HepG2 (cell line): ENCODE data around the gene LMF2. TPM values are rescaled to one million over a fixed set of nuclear protein-coding genes. Genes with fewer than 3 reads are reported as not detected.

ENCODE experiments used
- ATAC-seq: fragments of 200-7000 bp; cut with Tn5 transposase; 3 replicates; pipeline ENCODE4 v1.9.1; 2020; ENCODE audit warnings: mild to moderate bottlenecking, moderate library complexity
- BruUV-seq: library from RNA; stranded (reverse); fragments of 400-500 nt; replicated peaks from 2 replicates; lab custom pipeline; 2021; lab: Mats Ljungman, UMichigan
- CTCF ChIA-PET: fragments of 300-600 bp; formaldehyde crosslinking; extraction: SDS; loops from one replicate; lab custom pipeline; 2021; ENCODE audit warnings: low total read pairs, inconsistent platforms, low intra/inter-chr PET ratio; lab: Yijun Ruan, JAX
- POLR2A ChIA-PET: fragments of 350-600 bp; sonication (Branson Sonifier 250); formaldehyde crosslinking; loops from one replicate; lab custom pipeline; 2020; ENCODE audit warnings: antibody characterized with exemption, inconsistent platforms; lab: Yijun Ruan, JAX
- DNase-seq: peaks from one replicate; pipeline ENCODE4 v3.0.0-alpha.2; 2015; ENCODE audit warnings: low spot score
- FAIRE-seq: peaks from 3 replicates; lab custom pipeline; 2011; peaks lifted over from hg19 to GRCh38; lab: Jason Lieb, UNC
- H2AFZ ChIP-seq: one replicate; pipeline ENCODE4 v1.6.1; 2011; ENCODE audit warnings: low read length, inconsistent platforms
- H3K27ac ChIP-seq: fragments of 300-600 bp; 3 replicates; pipeline ENCODE4 v1.8.0; 2011; ENCODE audit warnings: mixed run types, mild to moderate bottlenecking, mixed read lengths, low read length, inconsistent platforms; ENCODE audit not compliant: insufficient read depth; ENCODE audit errors: extremely low read length
- H3K27me3 ChIP-seq, 2 experiments: fragments of 200-600 bp in 1 of 2; 2 replicates in 1 of 2; 3 replicates in 1 of 2; pipeline versions ENCODE4 v1.6.0 to v1.8.0; 2011; ENCODE audit warnings: low read length in 2 of 2, mild to moderate bottlenecking in 2 of 2, moderate library complexity in 2 of 2, inconsistent platforms in 1 of 2; ENCODE audit not compliant: insufficient read depth in 2 of 2, control insufficient read depth in 1 of 2
- H3K36me3 ChIP-seq, 2 experiments: fragments of 200-600 bp in 1 of 2; replicated peaks in 1 of 2; 2 replicates in 1 of 2; 3 replicates in 1 of 2; pipeline versions ENCODE4 v1.5.1 to v1.8.0; 2011; ENCODE audit warnings: low read length in 2 of 2, inconsistent platforms in 1 of 2; ENCODE audit not compliant: insufficient read depth in 2 of 2, control insufficient read depth in 1 of 2
- H3K4me1 ChIP-seq: 2 replicates; pipeline ENCODE4 v1.5.1; 2012; ENCODE audit warnings: low read length, inconsistent platforms; ENCODE audit not compliant: insufficient read depth
- H3K4me2 ChIP-seq: 2 replicates; pipeline ENCODE4 v1.6.0; 2011; ENCODE audit warnings: low read depth, low read length, inconsistent platforms
- H3K4me3 ChIP-seq, 3 experiments: fragments of 200-600 bp in 1 of 3; sonication (generic), shearing (Covaris generic) in 1 of 3; replicated peaks in 1 of 3; 2 replicates each; pipeline ENCODE4 v1.5.1; 2011 to 2016; ENCODE audit warnings: low read length in 3 of 3, inconsistent platforms in 2 of 3, low read depth in 2 of 3, mild to moderate bottlenecking in 2 of 3, control low read depth in 1 of 3, mixed read lengths in 1 of 3; ENCODE audit not compliant: insufficient read depth in 1 of 3
- H3K79me2 ChIP-seq: one replicate; pipeline ENCODE4 v1.6.1; 2011; ENCODE audit warnings: low read length, inconsistent platforms; ENCODE audit not compliant: insufficient read depth
- H3K9ac ChIP-seq: 2 replicates; pipeline ENCODE4 v1.6.0; 2011; ENCODE audit warnings: mild to moderate bottlenecking, low read depth, low read length, inconsistent platforms; ENCODE audit not compliant: insufficient read depth
- H3K9me3 ChIP-seq: 2 replicates; pipeline ENCODE4 v1.5.1; 2012; ENCODE audit warnings: mild to moderate bottlenecking, low read length
- H4K20me1 ChIP-seq: 2 replicates; pipeline ENCODE4 v1.6.0; 2011; ENCODE audit warnings: inconsistent platforms, mild to moderate bottlenecking, low read length, moderate library complexity; ENCODE audit not compliant: insufficient read depth
- ASH2L ChIP-seq: fragments of 300-600, 200-600 bp; sonication (generic); IDR thresholded peaks from 2 replicates; pipeline ENCODE4 v1.7.0; 2017; ENCODE audit warnings: low read depth, mild to moderate bottlenecking, moderate library complexity, mixed read lengths, low read length; ENCODE audit not compliant: insufficient read length
- ATF4 ChIP-seq, 2 experiments: fragments of 450-650 bp in 1 of 2; sonication (generic) in 1 of 2; formaldehyde crosslinking; IDR thresholded peaks; 2 replicates each; pipeline versions ENCODE4 v1.5.0 to v1.8.0; 2020 to 2022; ENCODE audit warnings: mild to moderate bottlenecking in 1 of 2, missing genetic modification reagents in 1 of 2
- IRF2 ChIP-seq: IDR thresholded peaks from 2 replicates; pipeline ENCODE4 v1.6.1; 2018; ENCODE audit warnings: missing genetic modification reagents, missing compliant biosample characterization
- KLF13 ChIP-seq: sonication (generic); formaldehyde crosslinking; IDR thresholded peaks from 2 replicates; pipeline ENCODE4 v1.4.0; 2020; ENCODE audit warnings: mild to moderate bottlenecking, missing genetic modification reagents
- MNT ChIP-seq: fragments of 450-650 bp; IDR thresholded peaks from 2 replicates; pipeline ENCODE4 v1.6.1; 2016
- MZF1 ChIP-seq: sonication (generic); formaldehyde crosslinking; IDR thresholded peaks from 2 replicates; pipeline ENCODE4 v1.8.1; 2023; ENCODE audit warnings: mild to moderate bottlenecking, missing genetic modification reagents, borderline replicate concordance
- NBN ChIP-seq: fragments of 450-650 bp; conservative IDR thresholded peaks from 2 replicates; pipeline ENCODE4 v1.6.1; 2017
- NCOA5 ChIP-seq: sonication (generic); formaldehyde crosslinking; IDR thresholded peaks from 2 replicates; pipeline ENCODE4 v1.4.0; 2020; ENCODE audit warnings: missing genetic modification reagents
- NCOR1 ChIP-seq: fragments of 200-600 bp; sonication (generic); IDR thresholded peaks from 2 replicates; pipeline ENCODE4 v1.7.0; 2017; ENCODE audit warnings: antibody characterized with exemption, low read length, borderline replicate concordance
- NFATC3 ChIP-seq: sonication (generic); formaldehyde crosslinking; IDR thresholded peaks from 2 replicates; pipeline ENCODE4 v1.5.1; 2020; ENCODE audit warnings: mild to moderate bottlenecking, missing genetic modification reagents
- ONECUT2 ChIP-seq: sonication (generic); formaldehyde crosslinking; IDR thresholded peaks from 2 replicates; pipeline ENCODE4 v1.4.0; 2020; ENCODE audit warnings: missing genetic modification reagents
- PHF5A ChIP-seq: IDR thresholded peaks from one replicate; pipeline ENCODE4 v1.6.1; 2018; ENCODE audit warnings: low read depth, missing genetic modification reagents; ENCODE audit not compliant: unreplicated experiment
- RBM39 ChIP-seq: fragments of 200-400 bp; formaldehyde crosslinking; IDR thresholded peaks from one replicate; pipeline ENCODE4 v1.6.1; 2018; ENCODE audit warnings: antibody characterized with exemption, mild to moderate bottlenecking, low read depth, low read length; ENCODE audit not compliant: poor library complexity, severe bottlenecking
- TRIM22 ChIP-seq: fragments of 450-650 bp; IDR thresholded peaks from 2 replicates; pipeline ENCODE4 v1.6.1; 2017
- XBP1 ChIP-seq: sonication (generic); formaldehyde crosslinking; IDR thresholded peaks from 2 replicates; pipeline ENCODE4 v1.5.0; 2020; ENCODE audit warnings: missing genetic modification reagents
- ZMAT3 ChIP-seq: sonication (generic); formaldehyde crosslinking; conservative IDR thresholded peaks from 2 replicates; pipeline ENCODE4 v1.7.0; 2021; ENCODE audit warnings: missing genetic modification reagents
- ZNF17 ChIP-seq: sonication (generic); formaldehyde crosslinking; IDR thresholded peaks from 2 replicates; pipeline ENCODE4 v1.5.0; 2020; ENCODE audit warnings: mild to moderate bottlenecking, missing genetic modification reagents
- ZNF224 ChIP-seq: sonication (generic); formaldehyde crosslinking; IDR thresholded peaks from 2 replicates; pipeline ENCODE4 v1.5.0; 2020; ENCODE audit warnings: mild to moderate bottlenecking, missing genetic modification reagents
- ZNF292 ChIP-seq: sonication (generic); formaldehyde crosslinking; IDR thresholded peaks from 2 replicates; pipeline ENCODE4 v1.8.1; 2022; ENCODE audit warnings: mild to moderate bottlenecking, low read depth, missing genetic modification reagents, borderline replicate concordance
- ZNF333 ChIP-seq: sonication (generic); formaldehyde crosslinking; IDR thresholded peaks from 2 replicates; pipeline ENCODE4 v1.4.0; 2020; ENCODE audit warnings: mild to moderate bottlenecking, missing genetic modification reagents, borderline replicate concordance
- ZNF496 ChIP-seq: sonication (generic); formaldehyde crosslinking; IDR thresholded peaks from 2 replicates; pipeline ENCODE4 v1.8.1; 2023; ENCODE audit warnings: mild to moderate bottlenecking, moderate library complexity, missing genetic modification reagents; ENCODE audit not compliant: insufficient replicate concordance
- ZNF629 ChIP-seq: sonication (generic); formaldehyde crosslinking; conservative IDR thresholded peaks from 2 replicates; pipeline ENCODE4 v1.5.0; 2020; ENCODE audit warnings: missing genetic modification reagents
- WGBS: methylation state at CpG from one replicate; pipeline ENCODE4 v1.1.6; 2017; ENCODE audit warnings: low lambda C conversion rate; 5-methylcytosine and 5-hydroxymethylcytosine counted together
- in situ Hi-C: cut with HindIII; loops from 2 replicates; pipeline ENCODE4 v1.10.0; 2017; ENCODE audit warnings: low pct_unique_long_range_greater_than_20kb; ENCODE audit not compliant: extremely low pct_ligation_motif_present
- intact Hi-C: fragments of 100-400 bp; cut with micrococcal nuclease; formaldehyde crosslinking; loops from one replicate; pipeline ENCODE4 v1.10.0; 2022; ENCODE audit not compliant: unreplicated experiment
- polyA plus RNA-seq, 8 experiments: library from polyadenylated mRNA; depleted of rRNA in 3 of 8; stranded (reverse) in 7 of 8; unstranded in 1 of 8; fragments of >200 nt; fragmentation: Illumina TruSeq in 4 of 8; extraction: Trizol in 4 of 8; gene quantifications; 2 replicates each; pipeline versions ENCODE4 v1.2.1 to v1.2.3, GENCODE V29; 2011 to 2016; ENCODE audit warnings: low read depth in 4 of 8, missing spikeins in 1 of 8, mixed read lengths in 1 of 8; ENCODE audit not compliant: insufficient read depth in 1 of 8
- total RNA-seq, 5 experiments: library from RNA; depleted of rRNA; stranded (reverse); fragments of >200 nt; fragmentation: Illumina TruSeq; extraction: Trizol; gene quantifications; 2 replicates each; pipeline ENCODE4 v1.2.3, GENCODE V29; 2016; ENCODE audit warnings: low read depth in 1 of 5

The LMF2 gene
- total and polyA plus RNA-seq, 2 of the 13 experiments (the other 11 are each of a cell fraction or from before 2014, with no cell fraction given), result 23.3 to 30.6 TPM

- in situ Hi-C loops (no loop called here), intact Hi-C loops (loop anchor here (5.0 kb wide), 1 partner anchor 36 kb away; the partner anchor contains the start of gene SYCE3)
- peaks cover 20% of the 10 kb centered on the region for H3K79me2 ChIP-seq
- H3K9ac ChIP-seq, result peak overlapping the region; percentile 91
- ATAC-seq (peak; percentile 13), FAIRE-seq (no peak), DNase-seq (peak; percentile 44)
- ChIA-PET POLR2A (interaction anchor here (0.7 to 4.2 kb wide), 42 partner anchors 9 to 284 kb away, joined by 3 to 97 read pairs (median 5); partner anchors contain the start of genes ADM2, ARSA, CHKB and DENND6B), CTCF (no interaction called here)
- BruUV-seq, result no TSS peak
- H3K27me3 ChIP-seq, result no peaks in the 10 kb centered on the region
- H4K20me1 ChIP-seq, result peaks cover 19% of the 10 kb centered on the region
- H3K4me1 ChIP-seq, result peaks cover 60% of the 10 kb centered on the region
- peak overlapping the region; percentile 94 for H3K27ac ChIP-seq
- peak overlapping the region; percentile 100 for H3K4me2 ChIP-seq
- no peaks in the 10 kb centered on the region for H3K9me3 ChIP-seq
- H3K4me3 ChIP-seq, result peak overlapping the region; percentile 70 to 84 (median 83)
- H3K36me3 ChIP-seq, result peaks cover 5 to 21% of the 10 kb centered on the region in 2 experiments; a peak in 4 of 5 replicates
- H2AFZ ChIP-seq, result no peak overlapping the region
- WGBS, result no CpG with 5 or more reads among the region's 77 CpGs
- TF ChIP-seq ZNF292 (no peak), MZF1 (CRISPR knock-in tag) (no peak), ASH2L (peak; percentile 44), NCOA5 (no peak), PHF5A (no peak), NBN (no peak), ZNF224 (CRISPR knock-in tag) (peak; percentile 58; the same call in 1 of the 2 replicates), ZNF496 (CRISPR knock-in tag) (no peak), KLF13 (CRISPR knock-in tag) (no peak), NCOR1 (no peak), ZNF17 (CRISPR knock-in tag) (no peak), ZNF629 (no peak), NFATC3 (CRISPR knock-in tag) (no peak), ATF4 (CRISPR knock-in tag; IDR thresholded peaks at IDR 0.05) (peak in 1 of 2 experiments; percentile 28; a peak in 1 of 4 replicates), IRF2 (CRISPR knock-in tag) (no peak), ZNF333 (CRISPR knock-in tag) (peak; percentile 13; the same call in 1 of the 2 replicates), RBM39 (no peak), ONECUT2 (no peak), MNT (no peak), TRIM22 (no peak), ZMAT3 (no peak), XBP1 (CRISPR knock-in tag) (no peak)
Measured at GRCh38 chr22:50526108-50526833, 18.8 kb upstream of the LMF2 start.
